Measurements from ENCODE around the gene STH. TPM values are rescaled to one million over a fixed set of nuclear protein-coding genes. Genes with fewer than 3 reads are reported as not detected.
A peak's percentile ranks its signal among the peaks of the same experiment; 100 is the strongest.

The STH gene
- total and polyA plus RNA-seq, 9 of the 15 experiments (the other 6 are each of a cell fraction or from before 2014, with no cell fraction given): not detected

- H3K27me3 ChIP-seq (ENCODE audit: control insufficient read depth in 2 of 2, insufficient read depth in 2 of 2, low read length in 2 of 2): peaks cover 3 to 33% of the 10 kb centered on the region in 2 experiments
- no peak for ATAC-seq
- in situ Hi-C loops (cut with MboI) (no loop called here), intact Hi-C loops (cut with micrococcal nuclease) (no loop called here)
- peak overlapping the region in 1 of 2 experiments; percentile 2; a peak in 1 of 4 replicates for H3K9ac ChIP-seq (ENCODE audit: insufficient read depth in 1 of 2, low read depth in 2 of 2, low read length in 2 of 2)
- ChIA-PET CTCF (ENCODE audit: low intra/inter-chr PET ratio) (no interaction called here), POLR2A (interaction anchor here (0.6 to 1.5 kb wide), 3 partner anchors 13 to 16 kb away, joined by 3 to 5 read pairs (median 4); no protein-coding TSS in a partner anchor)
- H3K4me1 ChIP-seq (replicated peaks in 1 of 2; ENCODE audit: control insufficient read depth in 2 of 2, insufficient read depth in 2 of 2, low read length in 2 of 2): peaks cover 3 to 8% of the 10 kb centered on the region in 2 experiments; a peak in 2 of 5 replicates
- H2AFZ ChIP-seq (ENCODE audit: low read depth, low read length): 0 out of 2 replicates have a peak overlapping the region, but pooled peaks have one; percentile 8
- no TSS peak for BruUV-seq (replicated peaks)
- no peak for DNase-seq (ENCODE audit: extremely low read depth in 1 of 4, low spot score in 3 of 4)
- H3K27ac ChIP-seq (ENCODE audit: extremely low read depth, low read depth, low read length): no peak overlapping the region
- no peak overlapping the region for H3K4me3 ChIP-seq
- TF ChIP-seq DLX4 (CRISPR knock-in tag; IDR thresholded peaks at IDR 0.05) (no peak), ERF (CRISPR knock-in tag; IDR thresholded peaks at IDR 0.05) (no peak), ETV6 (IDR thresholded peaks at IDR 0.05; ENCODE audit: borderline replicate concordance in 1 of 2, low read depth in 2 of 2, low read length in 1 of 2) (no peak), ETV6 (CRISPR knock-in tag; IDR thresholded peaks at IDR 0.05; ENCODE audit: borderline replicate concordance) (no peak)
- no peaks in the 10 kb centered on the region for H3K9me3 ChIP-seq (replicated peaks; ENCODE audit: control insufficient read depth, insufficient read depth, low read depth, low read length)
- no peaks in the 10 kb centered on the region for H3K36me3 ChIP-seq (ENCODE audit: control insufficient read depth, insufficient read depth, low read length)
- H3K4me2 ChIP-seq (ENCODE audit: insufficient read depth, low read length): no peak overlapping the region
- no peak for FAIRE-seq
- H3K79me2 ChIP-seq (ENCODE audit: control insufficient read depth, insufficient read depth, low read length): no peaks in the 10 kb centered on the region
- H3K9me1 ChIP-seq (ENCODE audit: control insufficient read depth, insufficient read depth, low read length): no peaks in the 10 kb centered on the region
- 17% methylated on average over 8 of the region's 10 CpGs for WGBS (ENCODE audit: insufficient coverage, low coverage, missing lambda C conversion rate)
- H4K20me1 ChIP-seq (replicated peaks; ENCODE audit: control insufficient read depth, insufficient read depth, low read length): no peaks in the 10 kb centered on the region
These were observed 43.7 kb upstream of the STH start for GRCh38 chr17:45955326-45955725.

- no peak for FAIRE-seq
- WGBS (ENCODE audit: insufficient coverage, low coverage, missing lambda C conversion rate): 14% methylated on average over 3 of the region's 3 CpGs
- Histone ChIP-seq H3K79me2 (ENCODE audit: control insufficient read depth, insufficient read depth, low read length) (no peaks in the 10 kb centered on the region), H3K36me3 (ENCODE audit: control insufficient read depth, insufficient read depth, low read length) (no peaks in the 10 kb centered on the region), H3K27ac (ENCODE audit: extremely low read depth, low read depth, low read length) (no peak overlapping the region), H4K20me1 (replicated peaks; ENCODE audit: control insufficient read depth, insufficient read depth, low read length) (no peaks in the 10 kb centered on the region), H2AFZ (ENCODE audit: low read depth, low read length) (no peak overlapping the region), H3K9me1 (ENCODE audit: control insufficient read depth, insufficient read depth, low read length) (no peaks in the 10 kb centered on the region), H3K9ac (ENCODE audit: insufficient read depth in 1 of 2, low read depth in 2 of 2, low read length in 2 of 2) (no peak overlapping the region), H3K4me1 (replicated peaks in 1 of 2; ENCODE audit: control insufficient read depth in 2 of 2, insufficient read depth in 2 of 2, low read length in 2 of 2) (peaks cover 3 to 8% of the 10 kb centered on the region in 2 experiments; a peak in 2 of 5 replicates), H3K4me3 (no peak overlapping the region), H3K4me2 (ENCODE audit: insufficient read depth, low read length) (no peak overlapping the region), H3K27me3 (ENCODE audit: control insufficient read depth in 2 of 2, insufficient read depth in 2 of 2, low read length in 2 of 2) (peaks cover 2 to 35% of the 10 kb centered on the region in 2 experiments; a peak in 3 of 5 replicates), H3K9me3 (replicated peaks; ENCODE audit: control insufficient read depth, insufficient read depth, low read depth, low read length) (no peaks in the 10 kb centered on the region)
- ChIA-PET POLR2A (no interaction called here), CTCF (ENCODE audit: low intra/inter-chr PET ratio) (no interaction called here)
- in situ Hi-C loops (cut with MboI): no loop called here
- intact Hi-C loops (cut with micrococcal nuclease): no loop called here
- no peak for DNase-seq (ENCODE audit: extremely low read depth in 1 of 4, low spot score in 3 of 4)
- no peak for ATAC-seq
- BruUV-seq (replicated peaks): no TSS peak
- TF ChIP-seq REST (IDR thresholded peaks at IDR 0.05; ENCODE audit: borderline replicate concordance) (0 out of 2 replicates have a peak, but pooled peaks have one; percentile 8), REST (CRISPR knock-in tag; IDR thresholded peaks at IDR 0.05; ENCODE audit: low read depth) (no peak)
These were observed 43.0 kb upstream of the STH start for GRCh38 chr17:45956090-45956489.

Data from K562 (cell line).